Myocyte (in vitro differentiated cells): Measurements from ENCODE around the gene C7orf33. TPM values are rescaled to one million over a fixed set of nuclear protein-coding genes. Genes with fewer than 3 reads are reported as not detected.

ENCODE experiments used
- DNase-seq: peaks from one replicate; pipeline ENCODE4 v3.0.0-alpha.2; 2012; ENCODE audit warnings: low read depth
- total RNA-seq: library from RNA; depleted of rRNA; stranded (reverse); fragments of >200 nt; gene quantifications from 2 replicates; pipeline ENCODE4 v1.2.3, GENCODE V29; 2014

The C7orf33 gene
- total RNA-seq, 1 donor from 2014 or later: not detected

GRCh38 chr7:148625342-148625741, 34.8 kb downstream of the C7orf33 start:
- peak; percentile 29 for DNase-seq

DNA sequence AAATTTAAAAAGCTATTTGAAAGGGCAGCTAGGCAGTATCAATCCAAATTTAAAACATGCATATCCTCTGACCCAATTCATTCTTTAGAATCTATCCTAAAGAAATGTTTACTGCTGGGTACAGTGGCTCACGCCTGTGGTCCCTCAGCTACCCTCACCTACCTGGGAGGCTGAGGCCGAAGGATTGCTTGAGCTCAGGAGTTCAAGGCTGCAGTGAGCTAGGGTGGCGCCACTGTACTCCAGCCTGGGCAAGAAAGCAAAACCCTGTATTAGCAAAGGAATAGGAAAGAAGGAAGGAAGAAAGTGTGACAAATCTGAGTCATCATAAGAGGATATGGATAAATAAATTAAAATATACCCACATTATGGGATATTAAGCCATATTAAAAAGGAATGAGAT, 36.3 kb downstream of the C7orf33 start:
- no peak for DNase-seq

GRCh38 chr7:148628011-148628410, 37.4 kb downstream of the C7orf33 start:
- no peak for DNase-seq

- no peak for DNase-seq
These were observed 39.5 kb downstream of the C7orf33 start for GRCh38 chr7:148630078-148630477.

DNA sequence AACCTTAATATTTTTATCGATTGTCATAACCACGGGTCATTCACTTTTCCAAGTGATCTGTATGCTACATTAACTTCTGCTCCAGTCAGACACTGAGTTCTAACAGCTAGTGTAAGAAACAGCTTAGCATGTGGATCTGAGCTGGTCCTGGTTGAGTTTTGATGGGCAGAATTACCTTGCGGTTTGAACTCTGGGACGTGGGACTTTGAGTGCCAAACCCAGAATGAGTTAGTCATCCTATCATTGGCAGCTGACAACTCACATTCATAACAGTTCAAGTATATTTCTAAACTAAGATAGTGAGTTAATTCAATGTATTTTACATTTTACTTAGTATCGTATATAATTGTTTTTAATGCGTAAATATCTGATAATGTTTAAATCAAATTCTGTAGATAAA, 43.2 kb downstream of the C7orf33 start:
- peak; percentile 65 for DNase-seq

- DNase-seq: no peak
These were observed 46.5 kb downstream of the C7orf33 start for GRCh38 chr7:148637094-148637493.

- no peak for DNase-seq
These were observed 55.3 kb downstream of the C7orf33 start for GRCh38 chr7:148645898-148646297.

DNA sequence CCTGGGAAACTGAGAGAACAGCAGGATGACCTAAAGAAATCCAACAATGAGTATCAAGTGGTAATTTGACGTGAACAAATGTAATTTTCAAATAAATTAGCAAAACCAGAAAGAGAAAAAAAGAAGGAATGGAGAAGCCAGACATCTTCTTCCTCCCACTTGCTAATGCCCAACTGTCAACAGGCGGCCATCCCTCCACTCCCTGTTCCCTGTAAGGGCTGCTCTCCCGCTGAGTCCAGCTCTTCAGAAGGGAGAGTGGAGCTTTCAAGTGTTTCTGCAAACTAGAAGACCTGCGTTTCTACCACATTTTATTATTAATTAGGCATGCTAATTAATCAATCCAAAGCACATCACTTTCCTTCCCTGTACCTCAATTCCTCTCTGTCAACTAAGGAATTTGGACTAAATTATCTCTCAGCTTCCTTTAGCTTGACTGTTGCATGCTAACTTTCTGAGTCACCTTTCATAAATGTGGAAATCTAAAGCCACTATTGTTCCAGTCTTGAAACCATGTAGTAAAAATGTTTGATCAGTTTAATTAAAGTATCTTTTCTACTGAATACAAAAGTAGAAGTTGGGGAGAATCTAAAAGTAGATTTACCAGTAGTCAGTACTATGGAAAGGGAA, 59.8 kb downstream of the C7orf33 start:
- DNase-seq: peak; percentile 21

GRCh38 chr7:148652773-148653172, 62.2 kb downstream of the C7orf33 start:
- DNase-seq: no peak

DNA sequence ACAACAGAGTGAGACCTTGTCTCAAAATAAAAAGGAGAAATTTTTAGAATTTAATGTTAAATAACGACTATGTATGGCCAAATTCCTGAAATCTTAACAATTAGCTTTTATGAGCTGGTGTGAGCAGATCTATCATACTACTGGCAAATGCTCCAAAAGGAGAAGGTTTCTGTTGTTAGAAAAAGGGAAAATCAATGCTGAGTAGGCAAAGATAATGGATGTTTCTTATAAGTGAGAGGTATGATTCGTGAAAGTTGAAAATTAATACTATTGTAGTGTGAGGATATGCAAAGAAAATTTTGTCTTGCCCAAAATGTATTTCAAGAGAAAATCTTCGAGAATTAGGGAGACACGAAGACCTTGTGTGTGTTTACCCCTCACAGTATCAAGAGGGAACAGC, 67.4 kb downstream of the C7orf33 start:
- DNase-seq: no peak

- no peak for DNase-seq
These were observed 70.9 kb downstream of the C7orf33 start for GRCh38 chr7:148661471-148661870.

GRCh38 chr7:148662646-148663045, 72.1 kb downstream of the C7orf33 start:
- peak; percentile 71 for DNase-seq

DNA sequence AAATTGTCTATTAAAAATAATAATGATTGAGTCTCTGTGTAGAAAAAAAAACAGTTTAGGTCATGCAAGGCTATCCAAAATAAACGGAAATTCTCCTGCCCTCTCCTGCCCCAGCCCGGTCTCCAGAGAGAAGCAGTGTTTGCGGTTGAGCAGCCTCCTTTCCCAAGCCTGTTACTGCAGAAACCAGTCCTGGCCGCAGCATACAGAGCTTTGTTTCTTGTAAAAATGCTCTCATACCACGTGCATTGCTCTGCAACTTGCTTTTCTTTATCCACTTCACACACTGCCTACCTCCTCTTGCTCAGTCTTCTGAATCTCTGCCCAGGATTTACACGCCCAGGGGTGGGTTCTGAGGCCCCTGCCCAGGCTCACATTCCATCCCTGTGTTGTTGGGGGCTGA, 73.8 kb downstream of the C7orf33 start:
- peak; percentile 24 for DNase-seq

DNA sequence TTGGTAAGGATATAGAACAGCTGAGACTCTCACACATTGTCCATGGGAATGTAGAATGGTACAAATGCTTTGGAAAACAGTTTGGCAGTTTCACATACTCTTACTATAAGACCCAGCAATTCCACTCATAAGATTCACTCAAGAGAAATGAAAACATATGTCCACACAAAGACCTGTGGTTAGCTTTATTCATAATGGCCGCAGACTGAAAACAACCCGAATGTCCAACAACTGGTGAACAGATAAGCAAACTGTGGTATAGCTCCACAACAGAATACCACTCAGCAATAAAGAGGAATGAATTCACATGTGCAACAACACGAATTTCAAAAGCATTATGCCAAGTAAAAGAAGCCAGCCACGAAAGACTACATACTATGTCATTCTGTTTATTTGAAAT, 74.7 kb downstream of the C7orf33 start:
- no peak for DNase-seq

Other genes starting within 250 kb of the C7orf33 start
- 65.5 and 75.3 TPM in 2 replicates for gene CUL1, start 108.1 kb downstream of the C7orf33 start, total RNA-seq